ENCODE data around the gene DKK1.

DNA sequence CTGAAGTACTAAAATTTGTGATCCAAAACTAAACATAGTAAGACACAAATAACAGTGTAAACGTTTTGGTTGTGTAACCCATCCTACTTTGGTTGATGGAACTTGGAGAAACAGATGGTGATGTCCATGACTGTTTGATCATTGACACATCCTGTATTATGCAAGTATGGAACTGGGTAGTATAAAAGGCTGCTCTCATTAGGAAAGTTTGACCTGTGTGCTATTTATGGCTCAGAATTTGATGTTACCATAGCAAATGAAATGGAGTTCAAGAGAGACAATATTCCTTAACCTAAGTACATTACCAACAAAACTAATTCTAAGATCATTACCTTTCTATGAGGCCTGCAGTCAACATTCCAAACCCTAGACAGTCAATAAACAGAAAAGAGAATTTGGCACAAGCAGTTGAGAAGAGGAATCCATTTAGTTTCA, 39.9 kb downstream of the DKK1 start:
- TF ChIP-seq CTCF (IDR thresholded peaks at IDR 0.05; ENCODE audit: low read depth, low read length, missing input control) (no peak), NR2F2 (IDR thresholded peaks at IDR 0.05) (no peak), JUND (IDR thresholded peaks at IDR 0.05) (no peak), TAF1 (conservative IDR thresholded peaks at IDR 0.05) (no peak), RXRA (IDR thresholded peaks at IDR 0.05) (peak in 1 of 2 donors; percentile 5), SP1 (IDR thresholded peaks at IDR 0.05) (no peak), YY1 (IDR thresholded peaks at IDR 0.05) (no peak), ATF3 (IDR thresholded peaks at IDR 0.05) (no peak), EGR1 (IDR thresholded peaks at IDR 0.05; ENCODE audit: low read depth in 2 of 2) (no peak)
- TF ChIP-seq, protein P1, sequence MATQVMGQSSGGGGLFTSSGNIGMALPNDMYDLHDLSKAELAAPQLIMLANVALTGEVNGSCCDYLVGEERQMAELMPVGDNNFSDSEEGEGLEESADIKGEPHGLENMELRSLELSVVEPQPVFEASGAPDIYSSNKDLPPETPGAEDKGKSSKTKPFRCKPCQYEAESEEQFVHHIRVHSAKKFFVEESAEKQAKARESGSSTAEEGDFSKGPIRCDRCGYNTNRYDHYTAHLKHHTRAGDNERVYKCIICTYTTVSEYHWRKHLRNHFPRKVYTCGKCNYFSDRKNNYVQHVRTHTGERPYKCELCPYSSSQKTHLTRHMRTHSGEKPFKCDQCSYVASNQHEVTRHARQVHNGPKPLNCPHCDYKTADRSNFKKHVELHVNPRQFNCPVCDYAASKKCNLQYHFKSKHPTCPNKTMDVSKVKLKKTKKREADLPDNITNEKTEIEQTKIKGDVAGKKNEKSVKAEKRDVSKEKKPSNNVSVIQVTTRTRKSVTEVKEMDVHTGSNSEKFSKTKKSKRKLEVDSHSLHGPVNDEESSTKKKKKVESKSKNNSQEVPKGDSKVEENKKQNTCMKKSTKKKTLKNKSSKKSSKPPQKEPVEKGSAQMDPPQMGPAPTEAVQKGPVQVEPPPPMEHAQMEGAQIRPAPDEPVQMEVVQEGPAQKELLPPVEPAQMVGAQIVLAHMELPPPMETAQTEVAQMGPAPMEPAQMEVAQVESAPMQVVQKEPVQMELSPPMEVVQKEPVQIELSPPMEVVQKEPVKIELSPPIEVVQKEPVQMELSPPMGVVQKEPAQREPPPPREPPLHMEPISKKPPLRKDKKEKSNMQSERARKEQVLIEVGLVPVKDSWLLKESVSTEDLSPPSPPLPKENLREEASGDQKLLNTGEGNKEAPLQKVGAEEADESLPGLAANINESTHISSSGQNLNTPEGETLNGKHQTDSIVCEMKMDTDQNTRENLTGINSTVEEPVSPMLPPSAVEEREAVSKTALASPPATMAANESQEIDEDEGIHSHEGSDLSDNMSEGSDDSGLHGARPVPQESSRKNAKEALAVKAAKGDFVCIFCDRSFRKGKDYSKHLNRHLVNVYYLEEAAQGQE (IDR thresholded peaks at IDR 0.05): no peak
- TF ChIP-seq, protein P2, sequence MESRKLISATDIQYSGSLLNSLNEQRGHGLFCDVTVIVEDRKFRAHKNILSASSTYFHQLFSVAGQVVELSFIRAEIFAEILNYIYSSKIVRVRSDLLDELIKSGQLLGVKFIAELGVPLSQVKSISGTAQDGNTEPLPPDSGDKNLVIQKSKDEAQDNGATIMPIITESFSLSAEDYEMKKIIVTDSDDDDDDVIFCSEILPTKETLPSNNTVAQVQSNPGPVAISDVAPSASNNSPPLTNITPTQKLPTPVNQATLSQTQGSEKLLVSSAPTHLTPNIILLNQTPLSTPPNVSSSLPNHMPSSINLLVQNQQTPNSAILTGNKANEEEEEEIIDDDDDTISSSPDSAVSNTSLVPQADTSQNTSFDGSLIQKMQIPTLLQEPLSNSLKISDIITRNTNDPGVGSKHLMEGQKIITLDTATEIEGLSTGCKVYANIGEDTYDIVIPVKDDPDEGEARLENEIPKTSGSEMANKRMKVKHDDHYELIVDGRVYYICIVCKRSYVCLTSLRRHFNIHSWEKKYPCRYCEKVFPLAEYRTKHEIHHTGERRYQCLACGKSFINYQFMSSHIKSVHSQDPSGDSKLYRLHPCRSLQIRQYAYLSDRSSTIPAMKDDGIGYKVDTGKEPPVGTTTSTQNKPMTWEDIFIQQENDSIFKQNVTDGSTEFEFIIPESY (IDR thresholded peaks at IDR 0.05): no peak
